KMS-11 (cell line): ENCODE results near the gene ATM.

Experiments
- H2AFZ ChIP-seq: fragments of 200-600 bp; sonication (generic); 2 replicates; pipeline ENCODE4 v1.6.1; 2016; ENCODE audit warnings: antibody characterized with exemption, mixed run types, low read depth
- H3K27ac ChIP-seq: fragments of 200-600 bp; sonication (generic); 2 replicates; pipeline ENCODE4 v1.6.1; 2016; ENCODE audit warnings: mild to moderate bottlenecking, mixed run types
- H3K27me3 ChIP-seq: fragments of 200-600 bp; sonication (generic); 2 replicates; pipeline ENCODE4 v1.6.1; 2017; ENCODE audit warnings: mild to moderate bottlenecking, low read depth, mixed run types, moderate library complexity; ENCODE audit not compliant: insufficient read depth
- H3K36me3 ChIP-seq: fragments of 200-600 bp; sonication (generic); 2 replicates; pipeline ENCODE4 v1.6.1; 2017; ENCODE audit warnings: mild to moderate bottlenecking, mixed run types; ENCODE audit not compliant: insufficient read depth
- H3K4me1 ChIP-seq: fragments of 200-600 bp; sonication (generic); 2 replicates; pipeline ENCODE4 v1.6.1; 2016; ENCODE audit warnings: mild to moderate bottlenecking, low read depth, mixed run types; ENCODE audit not compliant: poor library complexity, severe bottlenecking
- H3K4me2 ChIP-seq: fragments of 200-600 bp; sonication (generic); 2 replicates; pipeline ENCODE4 v1.7.0; 2016; ENCODE audit warnings: mild to moderate bottlenecking, mixed run types
- H3K4me3 ChIP-seq: fragments of 200-600 bp; sonication (generic); IDR thresholded peaks from 2 replicates; pipeline ENCODE4 v1.6.1; 2017; ENCODE audit warnings: low read depth, low read length, mixed read lengths; ENCODE audit not compliant: insufficient read depth
- H3K79me2 ChIP-seq: fragments of 200-600 bp; sonication (generic); 2 replicates; pipeline ENCODE4 v1.6.1; 2016; ENCODE audit warnings: low read depth, mixed run types; ENCODE audit not compliant: insufficient read depth
- H3K9ac ChIP-seq: fragments of 200-600 bp; sonication (generic); 2 replicates; pipeline ENCODE4 v1.6.1; 2016; ENCODE audit warnings: mild to moderate bottlenecking, mixed run types
- H4K20me1 ChIP-seq: fragments of 200-600 bp; sonication (generic); 2 replicates; pipeline ENCODE4 v1.6.1; 2016; ENCODE audit warnings: mild to moderate bottlenecking, mixed run types; ENCODE audit not compliant: insufficient read depth
- TF ChIP-seq, protein P1 (sequence below): fragments of 200-600 bp; sonication (generic); conservative IDR thresholded peaks from 2 replicates; pipeline ENCODE4 v1.6.1; 2017; ENCODE audit warnings: low read depth, mild to moderate bottlenecking, antibody characterized with exemption, low read length, moderate library complexity, mixed read lengths

The ATM gene

GRCh38 chr11:108237058-108237481 lies 14.2 kb downstream of the ATM start:
- Histone ChIP-seq H3K27ac (no peak overlapping the region), H3K9ac (no peak overlapping the region)
- TF ChIP-seq, protein P1, sequence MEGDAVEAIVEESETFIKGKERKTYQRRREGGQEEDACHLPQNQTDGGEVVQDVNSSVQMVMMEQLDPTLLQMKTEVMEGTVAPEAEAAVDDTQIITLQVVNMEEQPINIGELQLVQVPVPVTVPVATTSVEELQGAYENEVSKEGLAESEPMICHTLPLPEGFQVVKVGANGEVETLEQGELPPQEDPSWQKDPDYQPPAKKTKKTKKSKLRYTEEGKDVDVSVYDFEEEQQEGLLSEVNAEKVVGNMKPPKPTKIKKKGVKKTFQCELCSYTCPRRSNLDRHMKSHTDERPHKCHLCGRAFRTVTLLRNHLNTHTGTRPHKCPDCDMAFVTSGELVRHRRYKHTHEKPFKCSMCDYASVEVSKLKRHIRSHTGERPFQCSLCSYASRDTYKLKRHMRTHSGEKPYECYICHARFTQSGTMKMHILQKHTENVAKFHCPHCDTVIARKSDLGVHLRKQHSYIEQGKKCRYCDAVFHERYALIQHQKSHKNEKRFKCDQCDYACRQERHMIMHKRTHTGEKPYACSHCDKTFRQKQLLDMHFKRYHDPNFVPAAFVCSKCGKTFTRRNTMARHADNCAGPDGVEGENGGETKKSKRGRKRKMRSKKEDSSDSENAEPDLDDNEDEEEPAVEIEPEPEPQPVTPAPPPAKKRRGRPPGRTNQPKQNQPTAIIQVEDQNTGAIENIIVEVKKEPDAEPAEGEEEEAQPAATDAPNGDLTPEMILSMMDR: no peak

GRCh38 chr11:108239076-108239475 lies 16.2 kb downstream of the ATM start:
- TF ChIP-seq, protein P1: no peak
- Histone ChIP-seq H3K36me3 (no peaks in the 10 kb centered on the region), H3K79me2 (no peaks in the 10 kb centered on the region), H2AFZ (no peak overlapping the region), H3K27me3 (no peaks in the 10 kb centered on the region), H4K20me1 (no peaks in the 10 kb centered on the region), H3K4me2 (peak overlapping the region; percentile 34; the same call in 1 of the 2 replicates), H3K4me1 (peaks cover 40% of the 10 kb centered on the region), H3K4me3 (no peak overlapping the region), H3K9ac (no peak overlapping the region), H3K27ac (no peak overlapping the region)

More at GRCh38 chr11:108237058-108237481, 14.2 kb downstream of the ATM start:
- no peaks in the 10 kb centered on the region for H3K79me2 ChIP-seq
- no peak overlapping the region for H3K4me2 ChIP-seq
- H3K36me3 ChIP-seq: no peaks in the 10 kb centered on the region
- H3K27me3 ChIP-seq: no peaks in the 10 kb centered on the region
- H3K4me3 ChIP-seq: no peak overlapping the region
- H3K4me1 ChIP-seq: peaks cover 40% of the 10 kb centered on the region
- H4K20me1 ChIP-seq: no peaks in the 10 kb centered on the region
- H2AFZ ChIP-seq: no peak overlapping the region

- no peaks in the 10 kb centered on the region for H4K20me1 ChIP-seq
- TF ChIP-seq, protein P1: no peak
- no peak overlapping the region for H3K4me3 ChIP-seq
- no peak overlapping the region for H3K4me2 ChIP-seq
- no peak overlapping the region for H2AFZ ChIP-seq
- H3K79me2 ChIP-seq: no peaks in the 10 kb centered on the region
- H3K4me1 ChIP-seq: peaks cover 27% of the 10 kb centered on the region
- no peak overlapping the region for H3K9ac ChIP-seq
- H3K36me3 ChIP-seq: no peaks in the 10 kb centered on the region
- H3K27me3 ChIP-seq: no peaks in the 10 kb centered on the region
- H3K27ac ChIP-seq: no peak overlapping the region
Observed at GRCh38 chr11:108241330-108242037, 18.6 kb downstream of the ATM start.

- TF ChIP-seq, protein P1: no peak
Observed at GRCh38 chr11:108242422-108242821, 19.6 kb downstream of the ATM start.

More at GRCh38 chr11:108242422-108242821, 19.6 kb downstream of the ATM start:
- no peaks in the 10 kb centered on the region for H3K36me3 ChIP-seq
- H3K4me3 ChIP-seq: no peak overlapping the region
- H2AFZ ChIP-seq: no peak overlapping the region
- H3K79me2 ChIP-seq: no peaks in the 10 kb centered on the region
- H3K4me2 ChIP-seq: no peak overlapping the region
- H3K27ac ChIP-seq: no peak overlapping the region
- H3K27me3 ChIP-seq: no peaks in the 10 kb centered on the region
- H3K9ac ChIP-seq: no peak overlapping the region
- H3K4me1 ChIP-seq: peaks cover 20% of the 10 kb centered on the region
- no peaks in the 10 kb centered on the region for H4K20me1 ChIP-seq
